K562 (cell line): ENCODE measurements around the gene ATP6V0A1. TPM values are rescaled to one million over a fixed set of nuclear protein-coding genes. Genes with fewer than 3 reads are reported as not detected.

Experiments used
- ATAC-seq: fragments of 200-7000 bp; cut with Tn5 transposase; 3 replicates; pipeline ENCODE4 v1.9.1; 2020; ENCODE audit warnings: moderate library complexity
- BruUV-seq: library from RNA; stranded (reverse); fragments of 400-500 nt; replicated peaks from 2 replicates; lab custom pipeline; 2021; lab: Mats Ljungman, UMichigan
- CTCF ChIA-PET: fragments of 300-600 bp; formaldehyde crosslinking; extraction: SDS; loops from one replicate; lab custom pipeline; 2021; ENCODE audit warnings: low intra/inter-chr PET ratio; lab: Yijun Ruan, JAX
- POLR2A ChIA-PET: fragments of 300-600, 350-650 bp; sonication (Branson Sonifier 250); formaldehyde crosslinking; extraction: SDS; loops from one replicate; lab custom pipeline; 2021; ENCODE audit warnings: antibody characterized with exemption, inconsistent platforms; lab: Yijun Ruan, JAX
- DNase-seq, 4 experiments: peaks; one replicate each; pipeline versions ENCODE4 v3.0.0 to v3.0.0-alpha.2; 2011 to 2018; ENCODE audit warnings: low spot score in 3 of 4, mixed read lengths in 3 of 4; ENCODE audit errors: extremely low read depth in 1 of 4
- FAIRE-seq: peaks from 2 replicates; lab custom pipeline; 2011; peaks lifted over from hg19 to GRCh38; lab: Jason Lieb, UNC
- H2AFZ ChIP-seq: 2 replicates; pipeline ENCODE4 v1.6.0; 2011; ENCODE audit warnings: low read depth, low read length, control low read depth, inconsistent platforms
- H3K27ac ChIP-seq: fragments of 200-600 bp; 3 replicates; pipeline ENCODE4 v1.8.0; 2011; ENCODE audit warnings: low read depth, mild to moderate bottlenecking, control low read depth, inconsistent platforms, low read length, moderate library complexity, mixed read lengths; ENCODE audit errors: extremely low read depth
- H3K27me3 ChIP-seq, 2 experiments: fragments of 300-600 bp in 1 of 2; 2 replicates in 1 of 2; 3 replicates in 1 of 2; pipeline versions ENCODE4 v1.6.0 to v1.8.0; 2011; ENCODE audit warnings: inconsistent platforms in 2 of 2, low read length in 2 of 2, mild to moderate bottlenecking in 1 of 2, mixed read lengths in 1 of 2, moderate library complexity in 1 of 2; ENCODE audit not compliant: control insufficient read depth in 2 of 2, insufficient read depth in 2 of 2
- H3K36me3 ChIP-seq: fragments of 300-600 bp; 3 replicates; pipeline ENCODE4 v1.8.0; 2011; ENCODE audit warnings: mild to moderate bottlenecking, low read length, inconsistent platforms; ENCODE audit not compliant: control insufficient read depth, insufficient read depth
- H3K4me1 ChIP-seq, 2 experiments: fragments of 200-600 bp in 1 of 2; replicated peaks in 1 of 2; 2 replicates in 1 of 2; 3 replicates in 1 of 2; pipeline versions ENCODE4 v1.5.1 to v1.8.0; 2011; ENCODE audit warnings: inconsistent platforms in 2 of 2, low read length in 2 of 2, mild to moderate bottlenecking in 1 of 2, mixed read lengths in 1 of 2, moderate library complexity in 1 of 2; ENCODE audit not compliant: control insufficient read depth in 2 of 2, insufficient read depth in 2 of 2
- H3K4me2 ChIP-seq: 2 replicates; pipeline ENCODE4 v1.6.1; 2011; ENCODE audit warnings: low read length, control low read depth, inconsistent platforms, mixed read lengths; ENCODE audit not compliant: insufficient read depth
- H3K4me3 ChIP-seq: fragments of 200-600 bp; sonication (generic), shearing (Covaris generic); 2 replicates; pipeline ENCODE4 v1.5.1; 2016; ENCODE audit warnings: control low read depth, inconsistent platforms
- H3K79me2 ChIP-seq: fragments of 200-600 bp; 3 replicates; pipeline ENCODE4 v1.8.0; 2011; ENCODE audit warnings: low read length, inconsistent platforms; ENCODE audit not compliant: control insufficient read depth, insufficient read depth
- H3K9ac ChIP-seq, 2 experiments: 2 replicates each; pipeline versions ENCODE4 v1.6.0 to v1.6.1; 2011; ENCODE audit warnings: low read depth in 2 of 2, low read length in 2 of 2, control low read depth in 1 of 2, inconsistent platforms in 1 of 2, mild to moderate bottlenecking in 1 of 2, mixed read lengths in 1 of 2; ENCODE audit not compliant: insufficient read depth in 1 of 2
- H3K9me1 ChIP-seq: one replicate; pipeline ENCODE4 v1.6.0; 2011; ENCODE audit warnings: inconsistent platforms, mild to moderate bottlenecking, low read length, moderate library complexity; ENCODE audit not compliant: control insufficient read depth, insufficient read depth
- H3K9me3 ChIP-seq: replicated peaks from 2 replicates; pipeline ENCODE4 v1.5.1; 2011; ENCODE audit warnings: low read depth, low read length, inconsistent platforms; ENCODE audit not compliant: control insufficient read depth, insufficient read depth
- H4K20me1 ChIP-seq: replicated peaks from 2 replicates; pipeline ENCODE4 v1.6.1; 2011; ENCODE audit warnings: low read length, inconsistent platforms, mixed read lengths; ENCODE audit not compliant: control insufficient read depth, insufficient read depth
- ATF3 ChIP-seq, 2 experiments: fragments of 450-650 bp in 1 of 2; sonication (generic) in 1 of 2; formaldehyde crosslinking in 1 of 2; IDR thresholded peaks in 1 of 2; conservative IDR thresholded peaks in 1 of 2; 2 replicates each; pipeline versions ENCODE4 v1.6.1 to v1.8.1; 2016 to 2023; ENCODE audit warnings: mild to moderate bottlenecking in 2 of 2, moderate library complexity in 2 of 2, inconsistent platforms in 1 of 2, missing genetic modification reagents in 1 of 2
- CREM ChIP-seq: IDR thresholded peaks from 2 replicates; pipeline ENCODE4 v1.6.1; 2014; ENCODE audit warnings: antibody characterized with exemption, low read depth
- E2F6 ChIP-seq, 2 experiments: IDR thresholded peaks; 2 replicates each; pipeline ENCODE4 v1.6.1; 2011; ENCODE audit warnings: borderline replicate concordance in 1 of 2, control low read depth in 1 of 2, low read depth in 1 of 2, low read length in 1 of 2, mild to moderate bottlenecking in 1 of 2, mixed read lengths in 1 of 2, moderate library complexity in 1 of 2; ENCODE audit not compliant: insufficient read depth in 1 of 2, insufficient read length in 1 of 2, poor library complexity in 1 of 2, severe bottlenecking in 1 of 2; ENCODE audit errors: extremely low read depth in 1 of 2
- ETV5 ChIP-seq: sonication (generic); formaldehyde crosslinking; IDR thresholded peaks from 2 replicates; pipeline ENCODE4 v1.4.0; 2020; ENCODE audit warnings: low read depth, mild to moderate bottlenecking, missing genetic modification reagents
- FOSL1 ChIP-seq: fragments of 200-800 bp; sonication (Bioruptor generic); conservative IDR thresholded peaks from 2 replicates; pipeline ENCODE4 v1.6.1; 2016; ENCODE audit warnings: missing genetic modification characterization, missing compliant biosample characterization
- HMG20B ChIP-seq: fragments of 250-450 bp; sonication (Bioruptor Pico); IDR thresholded peaks from 2 replicates; pipeline ENCODE4 v1.5.0; 2021; ENCODE audit warnings: mild to moderate bottlenecking
- JUND ChIP-seq, 2 experiments: IDR thresholded peaks; 2 replicates in 1 of 2; 3 replicates in 1 of 2; pipeline ENCODE4 v1.6.1; 2011; ENCODE audit warnings: borderline replicate concordance in 2 of 2, low read depth in 2 of 2, low read length in 2 of 2, improper control_type of control experiment in 1 of 2, missing biosample characterization in 1 of 2, missing genetic modification characterization in 1 of 2, missing genetic modification reagents in 1 of 2
- L3MBTL2 ChIP-seq: fragments of 450-650 bp; IDR thresholded peaks from 2 replicates; pipeline ENCODE4 v1.6.1; 2016; ENCODE audit warnings: mild to moderate bottlenecking, moderate library complexity
- MAX ChIP-seq: sonication (generic); formaldehyde crosslinking; IDR thresholded peaks from 2 replicates; pipeline ENCODE4 v1.9.0; 2022; ENCODE audit warnings: mild to moderate bottlenecking, missing genetic modification reagents
- RBM22 ChIP-seq: fragments of 200-400 bp; formaldehyde crosslinking; IDR thresholded peaks from 2 replicates; pipeline ENCODE4 v1.6.1; 2018; ENCODE audit warnings: low read length, low read depth; ENCODE audit not compliant: poor library complexity, severe bottlenecking
- ZBTB7A ChIP-seq: IDR thresholded peaks from 2 replicates; pipeline ENCODE4 v1.6.1; 2011; ENCODE audit warnings: low read depth, mild to moderate bottlenecking, low read length, moderate library complexity, borderline replicate concordance; ENCODE audit not compliant: control insufficient read depth
- WGBS: fragments of 100-300 bp; shearing (Covaris generic); methylation state at CpG from one replicate; pipeline ENCODE4 v1.1.6; 2016; ENCODE audit warnings: low coverage, mixed read lengths; ENCODE audit not compliant: insufficient coverage; ENCODE audit errors: missing lambda C conversion rate; 5-methylcytosine and 5-hydroxymethylcytosine counted together
- in situ Hi-C: fragments of 300-500 bp; cut with MboI; formaldehyde crosslinking; loops from 4 replicates; pipeline ENCODE4 v1.15.0; 2018; ENCODE audit warnings: inconsistent platforms, mixed read lengths
- intact Hi-C: fragments of 100-400 bp; cut with micrococcal nuclease; formaldehyde crosslinking; loops from 2 replicates; pipeline ENCODE4 v1.14.2; 2022
- polyA plus RNA-seq, 8 experiments: library from polyadenylated mRNA; depleted of rRNA in 4 of 8; stranded (reverse) in 5 of 8; unstranded in 3 of 8; fragments of >200 nt; fragmentation: Nextera tagmentation in 2 of 8; fragmentation: Illumina TruSeq in 1 of 8; extraction: Ambion mirVana in 2 of 8; extraction: Trizol in 1 of 8; gene quantifications; 2 replicates each; pipeline versions ENCODE4 v1.2.1 to v1.2.3, GENCODE V29; 2011 to 2014; ENCODE audit warnings: inconsistent platforms in 1 of 8, missing spikeins in 1 of 8
- total RNA-seq, 7 experiments: library from RNA; depleted of rRNA in 6 of 7; stranded (reverse); fragments of >200 nt in 6 of 7; fragmentation: Illumina TruSeq in 2 of 7; extraction: Trizol in 2 of 7; gene quantifications; 2 replicates each; pipeline versions ENCODE4 v1.2.1 to v1.2.3, GENCODE V29; 2011 to 2021; ENCODE audit warnings: low replicate concordance in 1 of 7

Gene ATP6V0A1
- total and polyA plus RNA-seq, 9 of the 15 experiments (the other 6 are each of a cell fraction or from before 2014, with no cell fraction given) = 11.8 to 158 (median 75.5) TPM

- no peak for ATAC-seq
- Histone ChIP-seq H3K9me3 (no peaks in the 10 kb centered on the region), H3K79me2 (peaks cover 12% of the 10 kb centered on the region), H3K4me2 (peak overlapping the region; percentile 8; the same call in 1 of the 2 replicates), H3K4me1 (peaks cover 13 to 35% of the 10 kb centered on the region in 2 experiments; a peak in 4 of 5 replicates), H2AFZ (no peak overlapping the region), H3K27ac (peak overlapping the region; percentile 48; the same call in 2 of the 3 replicates), H3K9ac (peak overlapping the region in 1 of 2 experiments; percentile 15; a peak in 2 of 4 replicates), H3K27me3 (no peaks in the 10 kb centered on the region), H3K36me3 (peaks cover 40% of the 10 kb centered on the region; the same call in 2 of the 3 replicates), H3K4me3 (no peak overlapping the region), H3K9me1 (no peaks in the 10 kb centered on the region), H4K20me1 (no peaks in the 10 kb centered on the region; the same call in 1 of the 2 replicates)
- intact Hi-C loops = no loop called here
- no TSS peak for BruUV-seq
- peak in 2 of 4 experiments; percentile 9 to 45 for DNase-seq
- FAIRE-seq = no peak
- POLR2A ChIA-PET = interaction anchor here (0.6 to 1.5 kb wide), 4 partner anchors 22 to 1032 kb away, joined by 3 to 4 read pairs (median 3); no protein-coding TSS in a partner anchor
- CTCF ChIA-PET = no interaction called here
- WGBS = 52% methylated on average over 17 of the region's 17 CpGs
- in situ Hi-C loops = no loop called here
- TF ChIP-seq HMG20B (CRISPR knock-in tag) (no peak), ETV5 (CRISPR knock-in tag) (no peak), E2F6 (IDR thresholded peaks at IDR 0.05; ENCODE audit: borderline replicate concordance in 1 of 2, extremely low read depth in 1 of 2, insufficient read depth in 1 of 2, insufficient read length in 1 of 2, low read depth in 1 of 2, low read length in 1 of 2, poor library complexity in 1 of 2, severe bottlenecking in 1 of 2) (peak in 1 of 2 experiments; percentile 30), FOSL1 (tag) (peak; percentile 76; the same call in 1 of the 2 replicates), MAX (CRISPR knock-in tag) (peak; percentile 22; the same call in 1 of the 2 replicates), CREM (peak; percentile 35; the same call in 1 of the 2 replicates), L3MBTL2 (0 out of 2 replicates have a peak, but pooled peaks have one; percentile 40), JUND (IDR thresholded peaks at IDR 0.05; ENCODE audit: borderline replicate concordance, low read depth, low read length) (peak; percentile 67; the same call in 1 of the 2 replicates), JUND (tag; IDR thresholded peaks at IDR 0.05; ENCODE audit: borderline replicate concordance, low read depth, low read length) (no peak), RBM22 (no peak), ZBTB7A (peak; percentile 7; the same call in 1 of the 2 replicates), ATF3 (IDR thresholded peaks at IDR 0.05) (peak; percentile 63), ATF3 (CRISPR knock-in tag; conservative IDR thresholded peaks at IDR 0.05) (no peak)
Observed at GRCh38 chr17:42541041-42541833, 82.6 kb downstream of the ATP6V0A1 start.
